Natural killer cell (primary cell): ENCODE data around the gene SLC2A9. TPM values are rescaled to one million over a fixed set of nuclear protein-coding genes. Genes with fewer than 3 reads are reported as not detected.

ENCODE experiments used
- ATAC-seq, 3 donors: fragments of 150-1000 bp in 2 of 3; fragments of 200-7000 bp in 1 of 3; cut with Tn5 transposase; 1 replicate in 1 of 3; 2 replicates in 2 of 3; pipeline ENCODE4 v1.10.0; 2021; ENCODE audit warnings: mild to moderate bottlenecking in 2 of 3, moderate library complexity in 2 of 3
- DNase-seq, 2 donors: peaks; one replicate each; pipeline versions ENCODE4 v3.0.0 to v3.0.0-alpha.2; 2013 to 2021; ENCODE audit warnings: mixed read lengths in 1 of 2
- H3K27ac ChIP-seq: one replicate; pipeline ENCODE4 v1.5.1; 2013; ENCODE audit warnings: mild to moderate bottlenecking, low read length
- H3K27me3 ChIP-seq: one replicate; pipeline ENCODE4 v1.6.1; 2013; ENCODE audit warnings: low read length; ENCODE audit not compliant: control insufficient read depth, insufficient read depth
- H3K36me3 ChIP-seq: one replicate; pipeline ENCODE4 v1.6.1; 2013; ENCODE audit warnings: low read length; ENCODE audit not compliant: control insufficient read depth, insufficient read depth
- H3K4me1 ChIP-seq: one replicate; pipeline ENCODE4 v1.6.1; 2013; ENCODE audit warnings: low read length; ENCODE audit not compliant: control insufficient read depth, insufficient read depth
- H3K4me3 ChIP-seq: one replicate; pipeline ENCODE4 v1.5.1; 2013; ENCODE audit warnings: low read length
- H3K9me3 ChIP-seq: one replicate; pipeline ENCODE4 v1.6.1; 2013; ENCODE audit warnings: low read length; ENCODE audit not compliant: control insufficient read depth, insufficient read depth
- H3K27ac Mint-ChIP-seq, 2 donors: one replicate each; pipeline ENCODE4 v1.8.0; 2022; ENCODE audit warnings: mild to moderate bottlenecking in 2 of 2, mixed read lengths in 2 of 2, moderate library complexity in 1 of 2
- H3K27me3 Mint-ChIP-seq, 2 donors: one replicate each; pipeline ENCODE4 v1.8.0; 2022; ENCODE audit warnings: low read depth in 2 of 2, mixed read lengths in 2 of 2
- H3K36me3 Mint-ChIP-seq: one replicate; pipeline ENCODE4 v1.8.0; 2022; ENCODE audit warnings: mixed read lengths
- H3K4me1 Mint-ChIP-seq, 2 donors: one replicate each; pipeline ENCODE4 v1.8.0; 2022; ENCODE audit warnings: mixed read lengths in 2 of 2
- H3K4me3 Mint-ChIP-seq: one replicate; pipeline ENCODE4 v1.8.0; 2022; ENCODE audit warnings: mild to moderate bottlenecking, moderate library complexity, mixed read lengths
- H3K9me3 Mint-ChIP-seq, 2 donors: one replicate each; pipeline ENCODE4 v1.8.0; 2022; ENCODE audit warnings: mixed read lengths in 2 of 2
- WGBS: methylation state at CpG from one replicate; pipeline ENCODE4 v1.1.7; 2013; ENCODE audit warnings: missing lambda C conversion rate; ENCODE audit not compliant: insufficient coverage; 5-methylcytosine and 5-hydroxymethylcytosine counted together
- intact Hi-C: fragments of 100-400 bp; cut with micrococcal nuclease; formaldehyde crosslinking; loops from one replicate; pipeline ENCODE4 v1.14.2; 2022
- total RNA-seq, 4 donors: library from RNA; stranded (reverse); fragments of 120-200 nt in 1 of 4; gene quantifications; one replicate each; pipeline versions ENCODE4 v1.2.3 to v1.2.4, GENCODE V29; 2013 to 2022
- TF ChIP-seq, protein P1 (sequence below): fragments of 200-600 bp; IDR thresholded peaks from one replicate; pipeline ENCODE4 v1.8.0; 2022; ENCODE audit warnings: antibody characterized with exemption

The SLC2A9 gene
- total RNA-seq, 3 donors from 2014 or later (not counting 1 experiment from before 2014, with no cell fraction given) = 1.5 to 5.5 (median 3.9) TPM

DNA sequence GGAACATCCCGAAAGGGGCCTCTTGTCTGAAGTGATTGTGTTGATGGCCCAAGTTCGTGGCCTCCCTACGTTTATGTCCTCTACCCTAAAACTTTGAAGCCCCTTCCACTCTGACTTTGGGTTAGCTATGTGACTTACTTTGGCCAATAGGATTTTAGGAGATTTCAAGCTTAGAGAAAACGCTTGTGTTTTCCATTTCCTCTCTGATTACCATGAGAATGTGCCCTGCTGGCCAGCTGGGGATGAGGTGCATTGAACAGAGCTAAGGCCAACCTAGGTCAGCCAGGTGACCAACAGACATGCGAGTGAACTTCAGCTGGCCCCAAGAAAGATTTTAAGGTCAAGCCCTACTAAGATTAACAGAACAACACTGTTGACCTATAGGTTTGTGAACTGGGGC is 82.4 kb downstream of the SLC2A9 start:
- WGBS = 89% methylated on average over 3 of the region's 5 CpGs
- H3K9me3 Mint-ChIP-seq = no peaks in the 10 kb centered on the region
- no peaks in the 10 kb centered on the region for H3K27me3 ChIP-seq
- H3K4me3 ChIP-seq = no peak overlapping the region
- DNase-seq (no peak), ATAC-seq (no peak)
- H3K27me3 Mint-ChIP-seq = no peaks in the 10 kb centered on the region
- intact Hi-C loops = no loop called here
- H3K4me1 Mint-ChIP-seq = no peaks in the 10 kb centered on the region
- H3K4me3 Mint-ChIP-seq = no peak overlapping the region
- no peaks in the 10 kb centered on the region for H3K36me3 ChIP-seq
- H3K4me1 ChIP-seq = no peaks in the 10 kb centered on the region
- no peaks in the 10 kb centered on the region for H3K9me3 ChIP-seq
- no peak overlapping the region for H3K27ac Mint-ChIP-seq
- TF ChIP-seq, protein P1, sequence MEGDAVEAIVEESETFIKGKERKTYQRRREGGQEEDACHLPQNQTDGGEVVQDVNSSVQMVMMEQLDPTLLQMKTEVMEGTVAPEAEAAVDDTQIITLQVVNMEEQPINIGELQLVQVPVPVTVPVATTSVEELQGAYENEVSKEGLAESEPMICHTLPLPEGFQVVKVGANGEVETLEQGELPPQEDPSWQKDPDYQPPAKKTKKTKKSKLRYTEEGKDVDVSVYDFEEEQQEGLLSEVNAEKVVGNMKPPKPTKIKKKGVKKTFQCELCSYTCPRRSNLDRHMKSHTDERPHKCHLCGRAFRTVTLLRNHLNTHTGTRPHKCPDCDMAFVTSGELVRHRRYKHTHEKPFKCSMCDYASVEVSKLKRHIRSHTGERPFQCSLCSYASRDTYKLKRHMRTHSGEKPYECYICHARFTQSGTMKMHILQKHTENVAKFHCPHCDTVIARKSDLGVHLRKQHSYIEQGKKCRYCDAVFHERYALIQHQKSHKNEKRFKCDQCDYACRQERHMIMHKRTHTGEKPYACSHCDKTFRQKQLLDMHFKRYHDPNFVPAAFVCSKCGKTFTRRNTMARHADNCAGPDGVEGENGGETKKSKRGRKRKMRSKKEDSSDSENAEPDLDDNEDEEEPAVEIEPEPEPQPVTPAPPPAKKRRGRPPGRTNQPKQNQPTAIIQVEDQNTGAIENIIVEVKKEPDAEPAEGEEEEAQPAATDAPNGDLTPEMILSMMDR = no peak
- no peaks in the 10 kb centered on the region for H3K36me3 Mint-ChIP-seq
- H3K27ac ChIP-seq = no peak overlapping the region

DNA sequence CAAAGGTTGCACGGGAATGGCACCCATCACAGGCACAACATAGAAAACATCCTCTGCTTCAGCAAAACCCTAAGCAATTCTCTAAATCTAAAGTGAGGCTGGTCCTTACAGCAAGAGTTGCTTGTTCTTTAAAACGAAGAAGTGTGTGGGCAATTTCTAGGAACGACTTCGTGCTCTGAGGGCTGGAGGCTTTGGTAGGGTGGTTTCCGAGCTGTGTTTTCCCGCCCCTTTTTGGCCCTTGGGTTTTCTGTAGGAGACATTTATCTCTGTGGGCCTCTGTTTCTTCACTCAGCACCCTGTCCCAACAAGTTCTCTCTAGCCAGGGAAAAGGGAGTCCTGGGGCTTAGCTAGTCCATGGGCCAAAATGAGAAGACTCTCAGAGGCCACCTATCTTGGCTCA is 84.2 kb downstream of the SLC2A9 start:
- Mint-ChIP-seq H3K36me3 (no peaks in the 10 kb centered on the region), H3K27me3 (no peaks in the 10 kb centered on the region), H3K4me1 (no peaks in the 10 kb centered on the region), H3K9me3 (no peaks in the 10 kb centered on the region), H3K27ac (no peak overlapping the region), H3K4me3 (no peak overlapping the region)
- Histone ChIP-seq H3K36me3 (no peaks in the 10 kb centered on the region), H3K27me3 (no peaks in the 10 kb centered on the region), H3K4me3 (no peak overlapping the region), H3K9me3 (no peaks in the 10 kb centered on the region), H3K4me1 (no peaks in the 10 kb centered on the region), H3K27ac (no peak overlapping the region)
- ATAC-seq (no peak), DNase-seq (no peak)
- 95% methylated on average over 6 of the region's 6 CpGs for WGBS
- TF ChIP-seq, protein P1 = no peak
- intact Hi-C loops = no loop called here

DNA sequence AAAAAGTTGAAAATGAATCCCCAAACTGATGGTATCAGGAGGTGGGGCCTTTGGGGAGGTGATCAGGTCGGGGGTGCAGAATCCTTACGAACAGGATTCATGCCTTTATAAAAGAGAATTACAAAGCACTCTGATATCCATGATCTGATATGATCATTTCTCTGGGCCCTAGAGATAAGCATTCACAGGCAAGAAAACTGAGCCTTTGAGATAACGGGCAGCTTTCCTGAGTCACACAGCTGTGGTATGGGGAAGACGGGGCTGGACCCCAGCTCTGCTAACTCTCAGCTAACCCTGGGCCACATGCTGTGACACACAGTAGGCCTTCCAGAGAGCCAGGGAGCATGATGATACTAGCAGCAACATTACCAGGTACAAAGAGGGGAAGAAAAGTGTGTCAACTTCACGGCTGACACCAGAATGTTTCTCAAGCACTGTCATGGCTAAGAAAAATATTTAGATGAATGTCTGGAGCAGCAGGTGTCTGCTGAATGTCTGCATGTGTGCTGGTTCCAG is 85.1 kb downstream of the SLC2A9 start:
- TF ChIP-seq, protein P1 = no peak

DNA sequence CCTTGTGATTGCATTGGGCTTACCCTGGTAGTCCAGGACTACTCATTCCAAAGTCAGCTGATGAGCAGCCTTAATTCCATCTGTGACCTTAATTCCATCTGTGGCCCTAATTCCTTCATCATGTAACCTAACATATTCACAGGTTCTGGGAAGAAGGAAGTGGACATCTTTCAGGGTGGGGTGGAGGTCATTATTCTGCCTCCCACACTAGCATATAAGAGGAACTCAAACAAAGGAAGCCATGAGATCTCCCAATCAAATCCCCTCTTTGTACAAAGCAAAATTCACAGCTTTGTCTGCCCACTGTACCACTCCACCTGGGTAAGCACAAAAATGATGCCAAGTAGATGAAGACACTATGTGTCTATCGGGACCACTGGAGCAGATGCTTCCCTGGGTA is 87.3 kb downstream of the SLC2A9 start:
- DNase-seq (no peak), ATAC-seq (no peak)
- Histone ChIP-seq H3K4me1 (no peaks in the 10 kb centered on the region), H3K27ac (no peak overlapping the region), H3K9me3 (no peaks in the 10 kb centered on the region), H3K4me3 (no peak overlapping the region), H3K36me3 (no peaks in the 10 kb centered on the region), H3K27me3 (no peaks in the 10 kb centered on the region)
- Mint-ChIP-seq H3K4me3 (no peak overlapping the region), H3K9me3 (no peaks in the 10 kb centered on the region), H3K4me1 (no peaks in the 10 kb centered on the region), H3K27ac (no peak overlapping the region), H3K36me3 (no peaks in the 10 kb centered on the region), H3K27me3 (no peaks in the 10 kb centered on the region)
- WGBS = 88% methylated on average over 1 of the region's 1 CpG
- TF ChIP-seq, protein P1 = no peak
- intact Hi-C loops = no loop called here

More for the DNA sequence above, 85.1 kb downstream of the SLC2A9 start:
- Mint-ChIP-seq H3K27me3 (no peaks in the 10 kb centered on the region), H3K4me3 (no peak overlapping the region), H3K9me3 (no peaks in the 10 kb centered on the region), H3K4me1 (no peaks in the 10 kb centered on the region), H3K27ac (no peak overlapping the region), H3K36me3 (no peaks in the 10 kb centered on the region)
- no peak for ATAC-seq
- no peak for DNase-seq
- intact Hi-C loops = no loop called here
- Histone ChIP-seq H3K4me1 (no peaks in the 10 kb centered on the region), H3K9me3 (no peaks in the 10 kb centered on the region), H3K27me3 (no peaks in the 10 kb centered on the region), H3K4me3 (no peak overlapping the region), H3K36me3 (no peaks in the 10 kb centered on the region), H3K27ac (no peak overlapping the region)
- WGBS = 88% methylated on average over 5 of the region's 5 CpGs
